ENCODE data around the gene MROH8. TPM values are rescaled to one million over a fixed set of nuclear protein-coding genes. Genes with fewer than 3 reads are reported as not detected.

MROH8 gene
- total and polyA plus RNA-seq, 5 experiments from 2014 or later, result 0.49 to 2.5 (median 0.71) TPM

DNA sequence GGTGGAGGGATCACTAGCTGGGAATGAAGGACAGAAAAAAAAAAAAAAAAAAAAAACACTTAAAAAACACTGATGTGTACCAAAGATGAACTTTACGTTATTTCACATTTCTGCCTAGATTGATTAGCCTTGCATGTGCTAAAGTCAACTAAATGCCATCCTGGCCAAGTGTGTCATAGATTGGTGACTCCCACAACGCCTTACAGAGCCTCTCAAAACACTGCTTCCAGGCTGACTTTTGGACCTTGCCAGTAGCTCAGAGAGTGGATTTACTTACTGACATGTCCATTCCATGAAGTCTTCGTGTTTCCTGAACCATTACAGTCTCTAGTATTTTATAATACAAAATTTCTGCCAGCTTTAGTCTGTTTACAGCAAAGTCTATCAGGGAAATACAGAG is 124.1 kb downstream of the MROH8 start:
- POLR2A ChIA-PET, result interaction anchor here (1.4 kb wide), 1 partner anchor 12 kb away, joined by 4 read pairs; no protein-coding TSS in a partner anchor
- Mint-ChIP-seq H3K4me1 (no peaks in the 10 kb centered on the region), H3K27me3 (no peaks in the 10 kb centered on the region), H3K36me3 (peaks cover 8 to 83% (median 46%) of the 10 kb centered on the region in 3 donors), H3K4me3 (no peak overlapping the region), H3K27ac (peak overlapping the region in 4 of 10 donors; percentile 51 to 72 (median 63)), H3K9me3 (no peaks in the 10 kb centered on the region)
- no peak for DNase-seq
- ATAC-seq, result no peak

- POLR2A ChIA-PET, result no interaction called here
These were observed 126.0 kb downstream of the MROH8 start for GRCh38 chr20:37053230-37053950.

More at GRCh38 chr20:37053230-37053950, 126.0 kb downstream of the MROH8 start:
- Mint-ChIP-seq H3K9me3 (no peaks in the 10 kb centered on the region), H3K36me3 (peaks cover 14 to 85% (median 44%) of the 10 kb centered on the region in 3 donors), H3K27ac (peak overlapping the region in 7 of 10 donors; percentile 7 to 70 (median 34)), H3K27me3 (no peaks in the 10 kb centered on the region), H3K4me3 (no peak overlapping the region), H3K4me1 (no peaks in the 10 kb centered on the region)
- DNase-seq (no peak), ATAC-seq (no peak)

Other genes with a start within 250 kb of the MROH8 start
- gene SAMHD1, start 227.8 kb downstream of the MROH8 start, total RNA-seq, result 100 to 1,000 TPM; 204 to 220 TPM
- 100 to 1,000 TPM; 212 to 247 (median 219) TPM for gene SAMHD1, start 227.8 kb downstream of the MROH8 start, polyA plus RNA-seq
- gene RBL1, start 83.6 kb downstream of the MROH8 start, total RNA-seq, result 10 to 100 TPM; 19.8 to 26.2 TPM
- 1 to 10 TPM; 6.2 to 7.6 (median 7.0) TPM for gene RBL1, start 83.6 kb downstream of the MROH8 start, polyA plus RNA-seq
- gene RPN2, start 218 bp downstream of the MROH8 start, total RNA-seq, result 100 to 1,000 TPM in 1 of 2 experiments, 10 to 100 TPM in 1; 94.4 to 107 TPM
- gene RPN2, start 218 bp downstream of the MROH8 start, polyA plus RNA-seq, result 100 to 1,000 TPM; 235 to 239 (median 236) TPM
- not detected for gene GHRH, start 82.3 kb upstream of the MROH8 start, total RNA-seq
- not detected for gene GHRH, start 82.3 kb upstream of the MROH8 start, polyA plus RNA-seq
- 10 to 100 TPM; 11.5 to 12.8 TPM for gene MANBAL, start 110.1 kb upstream of the MROH8 start, total RNA-seq
- gene MANBAL, start 110.1 kb upstream of the MROH8 start, polyA plus RNA-seq, result 10 to 100 TPM; 18.9 to 24.7 (median 24.3) TPM
- gene SRC, start 166.6 kb upstream of the MROH8 start, total RNA-seq, result 1 to 10 TPM in 1 of 2 experiments, under 1 TPM in 1; 0.60 to 2.4 TPM
- gene SRC, start 166.6 kb upstream of the MROH8 start, polyA plus RNA-seq, result under 1 TPM in 1 of 3 donors, not detected in 2; 0.07 TPM